Effector CD8-positive, alpha-beta T cell (primary cell): ENCODE results near the gene SEZ6L.

Experiments
- DNase-seq: peaks from one replicate; lab custom pipeline; 2025; lab: John Stamatoyannopoulos, UW

The SEZ6L gene

DNA sequence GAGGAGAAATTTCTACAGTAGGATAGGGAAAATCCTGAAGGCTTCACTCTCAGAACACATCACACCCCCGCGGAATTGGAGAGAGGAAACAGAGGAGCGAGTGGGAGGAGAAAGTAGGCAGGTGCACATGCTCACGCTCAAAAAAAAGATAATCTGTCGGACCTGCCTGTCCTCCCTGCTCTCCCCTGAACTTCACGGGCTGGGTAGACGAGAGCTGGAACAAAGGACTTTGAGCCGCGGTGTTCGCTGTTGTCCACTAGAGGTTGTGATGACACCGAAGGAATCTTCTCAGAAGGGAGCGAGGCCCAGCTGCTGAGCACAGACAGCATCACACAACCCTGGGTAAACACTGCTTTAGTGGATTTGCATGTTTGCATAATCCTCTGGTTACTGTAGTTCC, 5.0 kb downstream of the SEZ6L start:
- no peak for DNase-seq

DNA sequence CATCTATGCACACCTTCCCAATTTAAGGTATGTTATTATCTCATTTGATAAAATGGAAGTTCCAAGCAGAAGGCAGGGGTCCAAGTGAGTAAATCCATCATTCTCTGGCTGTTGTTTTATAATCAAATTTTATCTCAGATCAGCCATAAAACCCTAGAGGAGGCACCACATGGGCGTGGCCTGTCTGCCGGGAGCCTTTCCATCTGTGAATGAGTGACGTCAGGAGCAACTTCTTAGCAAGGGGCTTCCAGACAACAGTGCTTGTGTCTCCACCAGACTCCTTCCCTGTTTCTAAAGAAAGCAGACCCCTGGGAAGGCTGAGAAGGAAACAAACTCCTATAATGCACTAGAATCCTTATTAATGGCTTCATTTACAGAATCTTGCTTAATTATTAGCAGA, 13.5 kb downstream of the SEZ6L start:
- no peak for DNase-seq

DNA sequence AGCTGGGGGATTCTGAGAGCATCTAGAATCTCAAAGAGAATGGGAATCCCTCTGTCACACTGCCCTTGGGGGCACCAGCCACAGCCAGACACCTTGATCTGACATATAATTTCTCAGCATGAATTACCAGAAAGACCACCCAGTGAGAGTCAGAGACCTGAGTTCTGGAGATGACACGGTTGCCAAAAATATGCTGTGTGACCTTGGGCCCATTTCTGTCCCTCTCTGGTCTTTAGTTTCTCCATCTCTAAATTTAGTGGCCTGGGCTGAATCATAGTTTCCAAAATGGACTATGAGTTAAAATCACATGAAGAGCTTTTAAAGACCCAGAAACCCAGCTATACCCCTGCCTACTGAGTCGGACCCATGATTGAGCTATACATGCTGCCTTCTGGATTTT, 15.9 kb downstream of the SEZ6L start:
- DNase-seq: no peak

DNA sequence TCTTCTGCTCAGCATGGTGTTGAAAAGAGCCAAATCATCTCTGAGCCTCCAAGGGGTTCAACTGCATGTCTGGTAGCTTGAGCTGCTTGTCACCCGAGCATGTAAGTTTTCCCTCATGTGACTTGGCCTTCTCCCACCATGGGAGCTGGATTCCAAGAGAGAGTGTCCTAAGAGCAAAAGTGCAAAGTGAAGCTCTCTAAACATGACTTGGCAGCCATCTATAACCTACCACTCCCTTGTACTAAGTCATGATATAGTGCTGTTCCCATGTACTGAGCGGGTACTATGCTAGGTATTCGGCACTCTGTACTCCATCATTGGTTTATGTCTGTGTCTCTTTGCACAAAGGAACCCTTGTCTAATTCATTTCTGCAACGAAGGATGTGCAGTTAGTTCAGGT, 19.1 kb downstream of the SEZ6L start:
- DNase-seq: no peak

DNA sequence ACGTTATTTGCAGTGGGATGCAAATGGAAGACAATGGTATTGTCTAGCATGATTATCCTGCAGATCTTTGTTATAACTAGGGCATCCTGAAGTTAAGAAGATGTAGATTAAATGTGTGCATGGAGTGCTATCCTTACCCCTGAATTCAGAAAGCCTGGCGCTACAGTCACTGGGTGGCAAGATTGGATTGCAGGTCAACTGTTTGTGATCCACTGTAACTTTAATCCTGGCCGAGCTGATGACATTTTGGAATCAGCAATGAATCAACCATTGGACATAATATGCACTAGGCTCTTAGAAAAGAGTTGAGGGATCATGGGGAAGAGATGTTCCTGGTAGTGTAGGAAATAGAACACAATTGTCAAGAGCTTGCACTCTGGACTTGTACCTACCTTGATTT, 25.1 kb downstream of the SEZ6L start:
- no peak for DNase-seq

DNA sequence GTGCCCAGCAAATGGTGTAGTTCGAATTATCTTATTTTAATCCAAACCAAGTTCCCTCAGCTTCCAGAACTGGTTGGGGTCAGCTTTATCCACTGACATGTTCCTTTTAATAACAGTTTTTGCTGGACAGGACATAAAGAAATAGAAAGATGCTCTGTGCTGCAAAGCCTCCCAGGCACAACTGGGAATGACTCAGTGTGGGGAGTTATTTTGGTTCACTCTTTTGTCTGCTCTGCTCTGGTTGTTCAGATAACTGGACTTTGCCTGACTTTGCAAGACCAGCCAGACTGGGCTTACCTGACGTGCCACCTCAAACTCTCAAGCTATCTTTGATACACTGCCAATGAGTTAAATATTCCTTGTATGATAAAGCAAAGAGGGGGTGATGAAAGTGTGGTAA, 25.6 kb downstream of the SEZ6L start:
- DNase-seq: no peak

DNA sequence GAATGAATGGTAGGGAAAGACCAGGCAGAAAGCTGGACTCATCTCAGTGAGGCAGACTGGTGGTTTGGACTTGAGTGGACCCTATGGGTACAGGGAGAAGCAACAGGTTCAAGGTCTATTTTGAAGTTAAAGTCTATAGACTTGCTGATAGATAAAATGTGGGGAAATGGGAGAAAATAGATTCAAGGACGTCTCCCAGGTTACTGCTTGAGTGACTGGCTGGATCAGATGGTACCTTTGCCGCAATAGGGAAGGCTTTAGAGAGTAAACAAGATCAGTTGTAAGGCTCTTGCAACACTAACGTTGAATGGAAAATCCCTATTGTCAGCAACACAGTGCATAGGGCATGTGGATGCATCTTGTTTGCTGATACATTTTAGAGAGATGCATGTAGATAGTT, 27.4 kb downstream of the SEZ6L start:
- no peak for DNase-seq

DNA sequence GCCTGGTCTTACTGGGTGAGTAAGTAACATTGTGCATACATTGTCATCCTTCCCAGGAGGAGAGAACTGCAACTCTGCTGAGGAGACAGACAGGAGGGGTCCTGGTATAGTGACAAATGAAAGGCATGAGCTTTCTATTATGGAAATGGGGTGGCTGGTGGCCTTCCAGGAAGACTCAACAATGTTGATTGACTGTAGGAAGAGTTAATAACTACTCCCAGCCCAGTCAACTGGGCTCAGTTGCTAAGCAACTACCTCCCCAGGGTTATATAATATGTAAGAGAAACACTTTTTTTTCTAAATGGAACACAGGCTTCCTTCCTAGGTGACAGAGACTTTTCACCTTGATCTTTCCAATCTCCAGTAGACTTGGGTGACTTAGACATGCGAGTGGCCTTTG, 28.2 kb downstream of the SEZ6L start:
- no peak for DNase-seq

DNA sequence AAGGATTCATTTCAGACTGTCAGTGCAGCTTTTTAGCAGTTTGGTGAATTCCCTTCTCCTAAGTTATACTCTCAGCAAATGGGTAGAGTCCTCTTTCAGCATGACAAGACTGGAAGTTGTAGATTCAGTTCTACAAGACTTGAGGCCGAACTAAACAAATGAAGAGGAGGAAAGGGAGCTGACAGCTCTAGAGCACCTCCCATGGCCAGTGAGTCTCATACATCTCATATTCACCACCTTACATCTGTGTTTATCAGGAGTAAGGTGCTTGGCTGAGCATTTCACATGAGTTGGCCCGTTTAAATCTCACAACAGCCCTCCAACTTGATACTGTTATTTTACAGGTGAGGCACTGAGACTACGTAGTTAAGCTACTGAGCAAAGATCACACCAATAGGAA, 30.4 kb downstream of the SEZ6L start:
- DNase-seq: no peak

DNA sequence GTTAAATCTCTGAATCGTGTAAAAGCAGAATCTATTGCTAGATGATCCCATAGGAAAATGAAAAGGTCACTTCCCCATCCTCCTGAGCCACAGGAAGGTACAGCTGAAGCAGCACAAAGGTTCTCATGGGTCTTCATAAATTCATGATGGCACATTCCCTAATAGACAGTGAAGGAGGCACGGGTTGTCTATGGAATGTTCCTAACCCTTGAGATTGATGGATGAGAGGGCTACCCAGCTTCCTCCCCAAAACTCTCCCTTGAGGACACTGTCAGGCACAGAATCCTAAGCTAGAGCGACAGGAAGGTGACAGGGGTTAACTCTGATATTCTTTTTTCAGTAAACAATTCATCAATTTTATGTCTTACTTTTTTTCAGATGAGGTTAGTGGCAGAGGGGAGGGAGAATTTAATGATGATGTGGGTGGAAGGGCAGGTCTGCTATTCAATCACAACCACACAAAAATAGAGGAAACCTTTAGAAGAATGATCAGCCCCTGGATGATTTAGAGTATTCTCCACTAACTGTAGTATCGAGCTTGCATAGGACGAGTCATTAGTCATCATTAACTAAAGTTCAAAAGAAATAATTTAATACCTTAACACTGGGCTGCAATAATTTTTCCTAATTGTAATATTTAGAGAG, 33.1 kb downstream of the SEZ6L start:
- no peak for DNase-seq

DNA sequence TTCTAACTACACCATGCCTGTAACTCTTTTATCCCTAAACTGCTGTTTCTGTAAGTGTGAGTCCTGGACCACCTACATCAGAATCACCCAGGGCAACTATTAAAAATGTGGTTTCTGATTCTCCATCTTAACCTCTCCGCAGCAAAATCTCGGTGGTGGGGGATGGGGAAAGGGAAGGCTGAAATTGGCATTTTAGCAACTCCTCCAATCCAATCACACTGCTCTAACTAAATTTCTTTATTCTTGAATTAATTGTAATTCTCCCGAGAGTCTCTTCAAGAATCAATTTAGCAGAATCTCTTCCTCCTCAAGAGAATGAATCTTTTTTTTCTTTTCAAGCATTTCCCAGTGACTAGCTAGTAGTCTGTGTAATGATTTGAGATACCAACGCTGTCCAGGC, 36.2 kb downstream of the SEZ6L start:
- no peak for DNase-seq

DNA sequence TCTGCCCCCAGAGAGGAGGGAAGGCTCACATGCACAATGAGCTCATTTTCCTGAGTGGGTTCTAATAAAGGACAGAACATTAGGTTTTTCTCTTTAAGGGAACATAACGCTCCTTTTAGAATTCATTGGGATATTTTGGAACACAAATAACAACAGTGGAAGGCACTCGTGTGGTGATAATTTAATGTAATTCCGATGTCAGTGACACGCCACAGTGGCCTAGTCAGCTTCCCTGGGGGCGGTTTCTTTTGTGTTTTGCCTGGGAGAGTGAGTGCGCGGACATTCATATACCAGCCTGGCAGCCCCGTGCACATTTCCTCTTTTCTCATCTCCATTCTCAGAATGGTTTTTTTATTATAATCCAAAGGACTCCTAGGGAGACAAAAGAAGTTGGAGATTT, 41.1 kb downstream of the SEZ6L start:
- DNase-seq: no peak

DNA sequence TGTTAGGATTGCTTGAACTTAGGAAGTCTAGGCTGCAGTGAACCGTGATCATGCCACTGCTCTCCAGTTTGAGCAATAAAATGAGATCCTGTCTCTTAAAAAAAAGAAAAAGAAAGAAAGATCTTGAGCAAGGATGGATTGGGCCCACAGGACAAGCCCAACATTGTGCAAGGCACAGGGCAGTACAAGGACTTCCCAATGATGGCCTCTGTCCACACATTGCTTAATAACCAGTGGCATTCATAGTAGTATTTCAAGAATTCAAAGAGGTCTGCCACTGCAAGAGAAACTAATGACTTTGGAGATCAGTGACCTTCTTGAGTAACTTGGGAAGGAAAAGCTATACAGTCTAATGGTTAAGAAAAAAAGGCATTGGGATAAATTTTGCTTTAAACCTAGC, 44.6 kb downstream of the SEZ6L start:
- no peak for DNase-seq

DNA sequence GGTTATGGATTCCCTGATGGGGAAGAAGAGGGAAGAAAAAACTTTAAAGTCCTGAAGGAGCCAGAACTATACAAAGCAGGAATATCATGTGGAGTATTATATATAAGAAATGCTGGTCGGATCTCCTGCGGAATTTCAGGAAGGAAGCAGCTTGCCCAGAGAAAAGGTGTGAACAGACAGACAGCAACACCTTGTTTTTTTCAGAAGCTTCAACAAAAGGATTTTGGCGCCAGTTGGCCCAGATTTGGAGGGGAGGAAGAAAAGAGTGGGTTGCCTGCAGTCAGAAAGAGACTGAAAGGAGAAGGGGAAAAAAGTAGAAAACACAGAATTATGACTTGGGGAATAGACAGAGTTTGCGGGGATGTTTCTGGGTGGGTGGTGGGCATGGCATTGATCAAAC, 45.2 kb downstream of the SEZ6L start:
- DNase-seq: no peak

DNA sequence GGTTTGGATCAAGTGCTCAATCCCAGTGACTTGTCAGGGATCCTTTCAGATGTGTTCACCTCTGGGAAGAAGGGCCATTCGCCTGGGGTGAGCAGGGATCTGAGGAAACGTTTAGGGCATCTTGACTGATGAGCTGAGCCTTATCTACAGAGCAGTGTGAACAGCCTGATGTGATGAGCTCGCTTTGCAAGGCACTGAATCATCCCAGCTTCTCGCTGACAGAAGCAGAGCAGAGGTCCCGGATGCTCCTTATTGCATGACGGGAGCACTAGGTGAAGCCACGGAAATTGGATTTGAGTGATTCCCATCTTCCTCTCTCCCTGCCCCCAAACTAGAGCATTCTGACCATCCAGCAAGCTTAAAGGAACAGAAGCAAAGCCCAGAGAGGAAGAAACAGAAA, 46.5 kb downstream of the SEZ6L start:
- DNase-seq: no peak

DNA sequence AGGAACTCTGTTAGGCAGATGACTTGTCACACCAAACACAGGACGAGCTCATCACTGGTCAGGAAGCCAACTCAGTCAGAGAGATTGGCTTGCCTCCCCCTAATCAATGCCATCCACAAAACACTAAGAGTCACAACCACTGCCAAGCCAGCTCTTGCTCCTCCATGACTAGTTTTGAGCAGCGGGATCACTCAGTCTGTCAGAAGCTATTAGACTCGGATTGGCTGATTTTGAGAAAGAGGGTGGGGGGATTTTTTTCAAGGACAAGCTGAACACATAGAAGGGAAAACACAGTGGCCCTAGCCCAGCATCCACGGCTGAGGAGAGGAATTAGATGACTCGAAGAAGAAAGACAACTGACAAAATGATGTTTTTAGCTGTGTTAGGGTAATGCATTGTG, 55.9 kb downstream of the SEZ6L start:
- DNase-seq: no peak

DNA sequence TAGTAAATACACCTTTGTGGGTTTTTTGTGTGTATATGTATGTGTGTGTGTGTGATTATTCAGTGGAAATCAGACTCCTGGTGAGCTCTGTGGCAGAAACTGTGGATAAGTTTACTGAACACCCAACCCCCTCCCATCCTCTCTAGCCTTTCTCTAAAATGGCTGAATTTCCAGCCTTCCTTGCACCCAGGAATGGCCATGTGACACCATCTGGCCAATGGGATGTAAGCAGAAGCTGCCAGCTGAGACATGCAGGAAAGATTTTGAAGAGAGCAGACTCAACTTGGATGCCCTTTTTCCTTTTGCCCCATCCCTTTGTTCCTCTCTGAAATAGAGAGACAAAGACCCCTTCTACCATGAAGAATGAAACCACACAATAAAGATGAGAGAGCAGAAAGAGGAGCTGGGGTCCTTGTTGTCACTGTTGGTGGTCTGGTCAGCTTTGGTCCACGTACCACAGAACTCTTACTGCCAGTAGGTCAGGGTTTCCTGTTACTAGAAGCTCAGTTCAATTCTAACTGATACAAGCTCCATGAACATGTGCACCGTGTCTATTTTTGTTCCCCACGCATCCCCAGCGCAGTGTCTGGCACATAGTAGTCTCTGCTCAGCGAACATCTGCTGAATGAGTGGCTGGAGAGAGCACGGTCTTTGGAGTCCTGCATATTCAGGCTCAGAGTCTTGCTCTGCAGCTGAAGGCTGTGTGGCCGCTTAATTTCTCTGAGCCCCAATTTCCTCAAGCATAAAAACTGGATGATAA, 57.5 kb downstream of the SEZ6L start:
- DNase-seq: no peak

DNA sequence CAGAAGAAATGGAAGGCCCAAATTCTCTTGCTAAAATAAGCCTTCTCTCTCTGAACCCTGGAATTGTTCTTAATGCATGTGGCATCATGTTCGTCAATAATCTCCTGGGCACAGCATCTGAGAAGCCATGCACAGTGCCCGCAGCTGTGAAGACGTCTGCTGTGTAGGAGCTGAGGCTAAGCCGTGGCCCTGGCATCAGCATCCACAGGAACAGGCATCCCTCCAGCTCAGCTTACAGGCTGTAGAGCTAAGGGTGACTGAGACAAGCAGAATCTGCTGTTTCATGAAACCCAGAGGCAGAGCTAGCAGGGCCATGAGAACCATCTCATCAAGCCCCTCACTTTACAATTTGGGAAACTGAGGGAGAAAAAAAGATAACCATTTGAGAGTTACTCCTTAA, 60.6 kb downstream of the SEZ6L start:
- no peak for DNase-seq

DNA sequence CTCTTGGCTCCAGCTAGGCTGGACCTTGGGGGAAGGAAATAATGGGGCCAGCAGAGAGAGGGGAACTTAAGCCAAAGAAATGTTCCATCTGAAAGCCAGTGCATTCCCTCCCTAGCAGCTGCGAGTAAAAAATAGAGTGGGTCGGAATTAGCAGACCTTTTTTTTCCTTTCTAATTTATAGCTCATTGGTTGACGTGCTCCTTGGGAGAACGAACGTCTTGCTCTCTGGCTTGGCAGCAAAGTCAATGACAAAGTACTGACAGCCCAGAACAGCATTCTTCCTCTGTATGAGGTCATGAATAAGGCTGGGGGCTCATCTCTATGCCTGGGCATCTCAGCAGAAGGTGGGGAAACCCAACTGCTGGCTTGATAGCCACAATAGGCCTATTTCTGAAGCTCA, 65.0 kb downstream of the SEZ6L start:
- no peak for DNase-seq

DNA sequence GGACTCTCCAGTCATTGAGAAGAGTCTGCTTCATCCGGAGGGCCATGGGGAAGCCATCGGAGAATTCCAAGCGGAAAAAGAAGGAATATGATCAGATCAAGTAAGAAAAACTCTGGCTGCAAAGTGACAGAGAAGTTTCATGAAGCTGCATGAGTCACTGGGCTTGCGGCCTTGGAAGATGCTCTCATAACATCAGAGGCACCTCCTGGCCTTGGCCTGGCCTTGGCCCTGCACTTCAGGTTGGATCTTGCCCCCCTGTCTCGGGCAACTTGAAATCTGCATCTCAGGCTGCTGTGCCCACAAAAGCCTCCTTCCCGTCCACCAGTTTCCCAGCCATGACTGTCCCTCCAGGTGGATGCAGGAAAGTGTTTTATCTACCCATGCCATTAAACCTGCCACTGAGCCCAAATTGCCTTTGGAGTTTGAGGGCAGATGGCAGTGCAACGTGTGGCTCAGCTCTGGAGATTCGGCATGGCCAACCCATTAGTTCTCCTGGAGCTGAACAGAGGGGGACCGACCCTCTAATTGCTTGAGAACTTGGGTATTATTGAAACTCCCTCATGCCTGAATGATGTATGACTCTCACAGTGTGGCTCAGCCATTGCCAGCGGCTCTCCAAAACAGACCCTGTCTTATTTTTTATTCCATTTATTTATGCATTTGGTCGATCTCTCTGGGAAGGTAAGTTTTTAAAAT, 66.7 kb downstream of the SEZ6L start:
- no peak for DNase-seq

DNA sequence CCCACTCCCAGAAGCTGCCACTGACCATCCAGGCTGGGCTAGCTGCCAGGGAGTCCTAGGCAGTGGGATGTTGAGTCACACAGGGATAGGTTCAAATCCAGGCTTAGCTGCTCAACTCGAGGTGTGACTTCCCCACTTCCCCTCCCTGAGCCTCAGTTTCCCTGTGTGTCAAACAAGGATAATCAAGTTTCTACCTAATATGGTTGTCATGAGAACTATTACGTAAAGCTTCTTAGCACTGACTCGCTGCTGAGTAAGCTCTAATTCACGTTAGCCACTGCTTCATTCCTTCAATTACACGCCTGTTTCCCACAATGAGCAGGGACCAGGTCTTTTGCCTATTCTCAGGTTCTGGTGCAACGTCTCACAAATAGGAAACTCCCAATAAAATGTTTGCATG, 67.7 kb downstream of the SEZ6L start:
- no peak for DNase-seq

DNA sequence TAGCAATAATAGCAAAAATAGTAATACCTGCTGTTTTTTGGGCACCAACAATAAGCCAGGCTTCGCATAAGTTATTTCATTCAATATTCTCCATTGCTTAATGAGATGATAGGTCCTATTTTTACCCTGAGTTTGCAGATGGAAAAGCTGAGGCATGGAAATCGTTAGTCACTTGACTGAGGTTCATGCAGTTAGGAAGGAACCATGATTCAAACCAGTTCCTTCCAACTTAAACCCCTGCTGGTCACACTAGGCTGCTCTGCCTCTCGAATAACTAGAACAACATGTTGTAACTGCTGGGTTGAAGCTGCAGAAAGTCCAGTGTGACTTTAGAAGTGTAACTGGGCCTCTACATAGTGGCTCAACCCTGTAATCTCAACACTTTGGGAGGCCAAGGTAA, 69.3 kb downstream of the SEZ6L start:
- DNase-seq: no peak

DNA sequence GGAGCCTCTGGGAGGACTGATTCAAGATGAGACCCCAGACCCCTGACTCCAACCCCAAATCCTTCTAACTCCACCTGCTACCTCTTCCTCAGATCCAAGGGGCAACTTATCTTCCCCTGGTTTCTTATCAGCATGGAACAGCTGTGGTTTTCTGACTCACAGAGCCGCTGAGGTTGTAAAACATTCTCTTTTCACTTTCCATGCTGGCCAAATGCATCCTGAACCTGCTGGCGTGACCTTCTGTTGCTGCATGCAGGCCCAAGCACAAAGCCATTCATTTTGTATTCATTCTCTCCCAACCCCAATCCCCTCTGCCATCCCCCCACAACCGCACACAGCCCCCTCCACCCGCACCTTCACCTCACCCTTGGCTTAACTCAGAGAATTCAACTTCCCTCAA, 70.3 kb downstream of the SEZ6L start:
- DNase-seq: no peak
